A673 (cell line): ENCODE results near the gene PLIN5. TPM values are rescaled to one million over a fixed set of nuclear protein-coding genes. Genes with fewer than 3 reads are reported as not detected.

Source experiments
- BruUV-seq: library from RNA; stranded (reverse); fragments of 400-500 nt; replicated peaks from 2 replicates; lab custom pipeline; 2021; lab: Mats Ljungman, UMichigan
- CTCF ChIA-PET: fragments of 300-600 bp; sonication (Branson Sonifier 250); formaldehyde crosslinking; loops from one replicate; lab custom pipeline; 2022; ENCODE audit warnings: antibody characterized with exemption; lab: Charles Lee
- POLR2A ChIA-PET: fragments of 300-600 bp; sonication (Branson Sonifier 250); formaldehyde crosslinking; loops from one replicate; lab custom pipeline; 2022; ENCODE audit warnings: antibody characterized with exemption; ENCODE audit not compliant: low non-redundant PET; lab: Charles Lee
- DNase-seq: peaks from one replicate; pipeline ENCODE4 v3.0.0-alpha.2; 2015; ENCODE audit warnings: low spot score
- H3K27ac ChIP-seq: fragments of 200-600 bp; sonication (generic); 2 replicates; pipeline ENCODE4 v1.5.1; 2016; ENCODE audit warnings: mixed run types, low read depth, mild to moderate bottlenecking, mixed read lengths, antibody characterized with exemption, low read length; ENCODE audit not compliant: poor library complexity, severe bottlenecking
- H3K27me3 ChIP-seq: fragments of 200-600 bp; sonication (generic); replicated peaks from 2 replicates; pipeline ENCODE4 v1.6.1; 2017; ENCODE audit warnings: mixed run types, low read depth, mild to moderate bottlenecking, mixed read lengths, antibody characterized with exemption, low read length; ENCODE audit not compliant: insufficient read depth, poor library complexity
- H3K36me3 ChIP-seq: fragments of 200-600 bp; sonication (generic); 2 replicates; pipeline ENCODE4 v1.6.1; 2016; ENCODE audit warnings: mixed run types, mild to moderate bottlenecking, mixed read lengths, antibody characterized with exemption, low read length; ENCODE audit not compliant: insufficient read depth, poor library complexity, severe bottlenecking
- H3K4me1 ChIP-seq: fragments of 200-600 bp; sonication (generic); 2 replicates; pipeline ENCODE4 v1.6.1; 2017; ENCODE audit warnings: mixed run types, mild to moderate bottlenecking, mixed read lengths, antibody characterized with exemption, low read length; ENCODE audit not compliant: insufficient read depth, poor library complexity, severe bottlenecking
- H3K4me3 ChIP-seq: fragments of 200-600 bp; sonication (generic); 2 replicates; pipeline ENCODE4 v1.5.1; 2016; ENCODE audit warnings: low read depth, mixed run types, mild to moderate bottlenecking, mixed read lengths, low read length; ENCODE audit not compliant: poor library complexity, severe bottlenecking
- H3K9me3 ChIP-seq: fragments of 200-600 bp; sonication (generic); 2 replicates; pipeline ENCODE4 v1.6.1; 2016; ENCODE audit warnings: mixed run types, low read depth, mild to moderate bottlenecking, mixed read lengths, antibody characterized with exemption, low read length; ENCODE audit not compliant: poor library complexity, severe bottlenecking
- EZH2 ChIP-seq: fragments of 200-600 bp; sonication (generic); IDR thresholded peaks from 2 replicates; pipeline ENCODE4 v1.6.1; 2017; ENCODE audit warnings: borderline replicate concordance, low read depth, mild to moderate bottlenecking, mixed read lengths, antibody characterized with exemption, low read length; ENCODE audit not compliant: poor library complexity, severe bottlenecking
- intact Hi-C: fragments of 100-400 bp; cut with micrococcal nuclease; formaldehyde crosslinking; loops from one replicate; pipeline ENCODE4 v1.10.0; 2022; ENCODE audit not compliant: unreplicated experiment
- total RNA-seq: library from RNA; stranded (reverse); gene quantifications from 2 replicates; pipeline ENCODE4 v1.2.3, GENCODE V29; 2021
- TF ChIP-seq, protein P1 (sequence below): fragments of 300-800, 200-600 bp; sonication (generic); conservative IDR thresholded peaks from 2 replicates; pipeline ENCODE4 v1.5.1; 2017; ENCODE audit warnings: low read depth, mild to moderate bottlenecking, antibody characterized with exemption, low read length, moderate library complexity, mixed read lengths

PLIN5 gene
- total RNA-seq, 1 experiment from 2014 or later: 3.0 TPM

DNA sequence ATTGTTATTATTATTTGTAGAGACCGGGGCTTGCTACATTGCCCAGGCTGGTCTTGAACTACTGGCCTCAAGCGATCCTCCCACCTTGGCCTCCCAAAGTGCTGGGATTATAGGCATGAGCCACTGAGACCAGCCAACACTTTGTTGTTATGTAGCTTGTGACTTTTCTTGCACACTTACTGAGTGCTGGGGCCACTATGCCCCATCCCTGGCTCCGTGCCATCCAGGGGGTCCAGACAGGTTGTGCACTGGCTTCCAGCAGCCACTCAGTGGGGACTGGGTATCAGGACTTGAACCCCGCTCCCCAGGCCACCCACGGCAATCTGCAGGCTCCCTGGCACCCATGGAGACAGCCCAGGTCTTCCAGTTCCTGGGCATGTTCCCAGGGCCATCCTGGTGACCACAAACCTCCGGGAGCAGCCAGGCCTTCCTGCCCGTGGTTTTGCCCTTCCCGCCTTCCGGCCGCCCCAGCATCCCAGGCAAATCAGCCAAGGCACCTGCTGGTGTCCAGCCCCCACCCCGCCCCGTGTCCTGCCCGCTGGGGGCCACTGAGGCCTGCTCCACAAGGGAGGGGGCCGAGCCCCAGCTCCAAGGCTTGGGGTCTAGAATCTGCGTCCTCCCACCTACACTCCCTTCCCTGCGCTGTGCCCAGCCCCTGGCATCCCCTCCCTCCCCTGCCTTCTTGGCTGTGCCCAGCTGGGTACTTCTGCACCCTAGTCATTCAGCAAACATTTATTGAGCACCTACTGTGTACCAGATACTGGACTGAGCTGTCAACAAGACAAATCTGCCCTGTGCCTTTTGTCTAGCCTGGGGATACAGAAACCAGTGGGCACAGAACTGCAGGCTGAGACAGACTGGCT is 48.2 kb upstream of the PLIN5 start:
- ChIA-PET CTCF (no interaction called here), POLR2A (no interaction called here)
- no peak for DNase-seq
- intact Hi-C loops: no loop called here
- Histone ChIP-seq H3K27ac (no peak overlapping the region), H3K4me1 (peaks cover 36% of the 10 kb centered on the region), H3K4me3 (no peak overlapping the region), H3K27me3 (peaks cover 9% of the 10 kb centered on the region), H3K36me3 (no peaks in the 10 kb centered on the region), H3K9me3 (no peaks in the 10 kb centered on the region)
- no peak for TF ChIP-seq EZH2
- TF ChIP-seq, protein P1, sequence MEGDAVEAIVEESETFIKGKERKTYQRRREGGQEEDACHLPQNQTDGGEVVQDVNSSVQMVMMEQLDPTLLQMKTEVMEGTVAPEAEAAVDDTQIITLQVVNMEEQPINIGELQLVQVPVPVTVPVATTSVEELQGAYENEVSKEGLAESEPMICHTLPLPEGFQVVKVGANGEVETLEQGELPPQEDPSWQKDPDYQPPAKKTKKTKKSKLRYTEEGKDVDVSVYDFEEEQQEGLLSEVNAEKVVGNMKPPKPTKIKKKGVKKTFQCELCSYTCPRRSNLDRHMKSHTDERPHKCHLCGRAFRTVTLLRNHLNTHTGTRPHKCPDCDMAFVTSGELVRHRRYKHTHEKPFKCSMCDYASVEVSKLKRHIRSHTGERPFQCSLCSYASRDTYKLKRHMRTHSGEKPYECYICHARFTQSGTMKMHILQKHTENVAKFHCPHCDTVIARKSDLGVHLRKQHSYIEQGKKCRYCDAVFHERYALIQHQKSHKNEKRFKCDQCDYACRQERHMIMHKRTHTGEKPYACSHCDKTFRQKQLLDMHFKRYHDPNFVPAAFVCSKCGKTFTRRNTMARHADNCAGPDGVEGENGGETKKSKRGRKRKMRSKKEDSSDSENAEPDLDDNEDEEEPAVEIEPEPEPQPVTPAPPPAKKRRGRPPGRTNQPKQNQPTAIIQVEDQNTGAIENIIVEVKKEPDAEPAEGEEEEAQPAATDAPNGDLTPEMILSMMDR: no peak
- no TSS peak for BruUV-seq

DNA sequence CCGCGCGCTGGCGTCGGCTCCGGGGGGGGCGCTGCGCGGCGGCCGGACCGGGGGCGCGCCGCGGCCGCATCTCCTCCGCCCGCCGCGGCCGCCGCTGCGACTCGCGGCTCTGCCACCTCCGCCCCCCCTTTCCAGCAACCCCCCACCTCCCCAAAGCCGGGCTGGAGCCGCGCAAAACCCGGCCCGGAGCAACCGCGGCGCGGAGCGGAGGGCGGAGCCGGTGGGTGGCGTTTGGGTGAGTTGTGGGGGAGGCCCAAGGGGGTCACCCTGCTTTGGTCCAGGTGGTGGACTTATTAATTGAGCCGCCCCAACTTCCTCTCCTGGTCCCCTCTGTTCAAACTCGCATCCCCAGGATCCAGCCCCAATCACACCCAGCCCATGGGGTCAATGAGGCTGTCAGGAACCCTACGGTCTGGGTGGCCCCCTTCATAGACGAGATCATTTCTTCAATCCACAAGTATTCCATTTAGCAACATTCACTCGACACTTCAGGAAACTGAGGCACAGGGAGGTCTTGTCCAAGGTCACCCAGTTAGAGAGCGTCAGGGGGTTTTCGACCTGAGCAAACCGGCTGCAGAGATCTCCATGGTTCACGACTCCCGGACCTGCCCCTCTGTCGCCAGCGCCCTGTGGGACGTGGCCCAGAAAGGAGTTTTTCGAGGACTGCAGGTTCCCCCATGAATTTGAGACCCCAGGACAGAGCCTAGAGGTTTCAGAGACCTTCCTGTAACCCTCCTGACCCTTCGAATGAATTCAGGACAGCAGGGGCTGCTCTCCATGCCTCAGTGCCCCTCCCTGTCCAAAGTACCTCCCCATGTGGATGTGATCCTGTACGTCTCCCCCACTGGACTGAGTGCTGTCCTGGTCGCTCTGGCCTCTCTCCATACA is 46.9 kb upstream of the PLIN5 start:
- Histone ChIP-seq H3K9me3 (no peaks in the 10 kb centered on the region), H3K36me3 (no peaks in the 10 kb centered on the region), H3K27ac (no peak overlapping the region), H3K4me1 (peaks cover 27% of the 10 kb centered on the region), H3K27me3 (peaks cover 9% of the 10 kb centered on the region), H3K4me3 (peak overlapping the region; percentile 53)
- TF ChIP-seq, protein P1: no peak
- no peak for TF ChIP-seq EZH2
- ChIA-PET CTCF (no interaction called here), POLR2A (no interaction called here)
- DNase-seq: peak; percentile 71
- BruUV-seq: no TSS peak
- intact Hi-C loops: no loop called here

DNA sequence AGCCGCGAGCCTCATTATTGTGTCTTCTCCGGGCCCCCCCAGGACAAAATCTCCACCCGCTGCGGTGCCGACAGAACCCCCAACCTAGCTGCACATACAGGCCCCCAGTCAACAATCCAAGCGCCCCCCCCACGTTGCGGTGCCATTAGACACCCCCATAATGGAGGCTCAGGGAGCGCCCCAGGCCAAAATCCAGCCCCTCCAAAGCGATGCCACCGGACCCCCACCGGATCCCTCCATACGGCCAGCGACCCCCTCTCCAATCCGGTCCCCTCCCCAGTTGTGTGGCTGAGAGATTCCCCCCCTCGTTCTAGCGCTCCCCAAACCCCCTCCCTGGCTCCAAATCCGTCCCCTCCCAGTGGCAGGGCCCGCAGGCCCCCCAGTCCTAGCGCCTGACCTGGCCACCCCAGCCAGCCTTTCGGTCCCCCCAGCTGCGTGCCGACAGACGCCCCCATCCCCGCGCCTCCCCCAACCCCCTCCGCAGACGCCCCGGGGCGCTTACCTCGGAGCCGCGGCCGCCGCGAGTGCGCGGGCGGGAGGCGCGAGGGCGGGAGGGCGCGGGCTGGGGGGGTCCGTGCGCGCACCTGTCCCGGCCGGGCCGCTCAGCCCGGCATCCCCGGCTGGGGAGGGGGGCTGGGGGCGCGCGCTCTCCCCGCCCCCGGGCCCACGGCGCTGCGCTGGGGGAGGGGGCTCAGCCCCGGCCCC is 46.1 kb upstream of the PLIN5 start:
- Histone ChIP-seq H3K4me1 (peaks cover 19% of the 10 kb centered on the region), H3K27me3 (peaks cover 9% of the 10 kb centered on the region), H3K27ac (no peak overlapping the region), H3K4me3 (peak overlapping the region; percentile 53), H3K9me3 (no peaks in the 10 kb centered on the region), H3K36me3 (no peaks in the 10 kb centered on the region)
- BruUV-seq: no TSS peak
- CTCF ChIA-PET: interaction anchor here (0.6 kb wide), 1 partner anchor 670 kb away, joined by 9 read pairs; no protein-coding TSS in a partner anchor
- no peak for DNase-seq
- TF ChIP-seq EZH2: no peak
- TF ChIP-seq, protein P1: no peak
- POLR2A ChIA-PET: no interaction called here
- intact Hi-C loops: no loop called here
